T-helper 2 cell treated with Interferon-gamma antibody and Interleukin-4, amounts not matched to agents 5 μg/mL and 100 μg/mL, for 36 hours (primary cell): Measurements from ENCODE around the gene DLGAP4.

Experiments
- DNase-seq: peaks from one replicate; pipeline ENCODE4 v3.0.0; 2021; ENCODE audit warnings: low spot score
- H3K27ac Mint-ChIP-seq: one replicate; pipeline ENCODE4 v1.8.0; 2021; ENCODE audit warnings: mild to moderate bottlenecking, mixed read lengths
- H3K27me3 Mint-ChIP-seq: one replicate; pipeline ENCODE4 v1.8.0; 2021; ENCODE audit warnings: low read depth, mixed read lengths
- H3K36me3 Mint-ChIP-seq: one replicate; pipeline ENCODE4 v1.8.0; 2021; ENCODE audit warnings: low read depth, mixed read lengths
- H3K4me1 Mint-ChIP-seq: one replicate; pipeline ENCODE4 v1.8.0; 2021; ENCODE audit warnings: low read depth, mixed read lengths
- H3K4me3 Mint-ChIP-seq: one replicate; pipeline ENCODE4 v1.8.0; 2022; ENCODE audit warnings: mild to moderate bottlenecking, moderate library complexity, mixed read lengths
- H3K9me3 Mint-ChIP-seq: one replicate; pipeline ENCODE4 v1.8.0; 2021; ENCODE audit warnings: mixed read lengths

The DLGAP4 gene

DNA sequence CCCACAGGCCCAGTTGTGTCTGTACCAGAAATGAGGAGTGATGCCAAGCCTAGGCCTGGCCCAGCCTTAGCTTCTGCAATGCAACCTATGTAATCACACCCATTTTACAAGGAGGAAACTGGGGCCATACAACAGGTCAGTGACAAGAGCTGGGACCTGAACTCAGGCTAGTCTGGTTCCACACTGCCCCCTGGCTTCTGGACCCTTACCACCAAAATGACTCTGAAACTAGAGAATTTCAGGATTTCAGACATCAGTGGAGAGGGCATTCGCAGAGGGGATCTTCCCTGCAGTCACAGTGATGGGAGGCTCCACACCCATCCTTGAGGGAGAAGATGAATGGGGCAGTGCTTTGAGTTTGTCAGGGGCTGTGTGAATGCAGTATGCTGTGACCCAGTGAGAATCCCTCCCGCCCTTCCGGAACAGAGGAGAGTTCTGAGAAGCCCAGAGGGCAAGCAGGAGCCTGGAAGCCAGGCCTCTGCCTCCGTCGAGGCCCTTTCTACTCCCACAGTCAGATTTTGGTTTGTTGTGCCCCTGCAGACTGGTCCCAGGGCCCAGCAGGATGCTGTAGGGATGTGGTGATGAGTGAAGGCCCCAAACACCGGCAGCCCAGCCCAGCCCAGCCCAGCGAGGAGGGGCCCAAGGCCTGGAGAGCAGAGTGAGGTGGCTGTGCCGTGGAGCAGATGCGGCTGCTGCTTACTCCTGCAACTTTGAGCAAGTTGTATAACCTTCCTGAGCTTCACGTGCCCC, 187.1 kb downstream of the DLGAP4 start:
- no peaks in the 10 kb centered on the region for H3K9me3 Mint-ChIP-seq
- peaks cover 22% of the 10 kb centered on the region for H3K4me1 Mint-ChIP-seq
- H3K4me3 Mint-ChIP-seq = no peak overlapping the region
- peaks cover 4% of the 10 kb centered on the region for H3K36me3 Mint-ChIP-seq
- no peak for DNase-seq
- H3K27ac Mint-ChIP-seq = peak overlapping the region; percentile 90
- H3K27me3 Mint-ChIP-seq = no peaks in the 10 kb centered on the region

DNA sequence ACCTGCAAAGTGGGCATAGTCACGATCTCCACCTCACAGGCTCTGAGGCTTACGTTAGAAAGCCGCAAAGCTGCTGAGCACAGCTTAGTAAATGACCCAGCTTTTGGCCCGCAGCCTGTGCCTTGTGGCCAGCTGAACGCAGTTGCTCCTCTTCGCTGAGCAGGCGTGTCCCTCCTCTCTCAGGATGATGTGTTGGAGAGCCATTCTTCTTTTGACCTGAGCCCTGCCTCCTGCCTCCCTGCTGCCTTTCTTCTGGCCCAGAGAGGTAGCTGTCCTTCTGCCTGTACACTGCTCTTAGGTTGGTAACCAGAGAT, 187.6 kb downstream of the DLGAP4 start:
- DNase-seq = no peak
- no peaks in the 10 kb centered on the region for H3K27me3 Mint-ChIP-seq
- peaks cover 4% of the 10 kb centered on the region for H3K36me3 Mint-ChIP-seq
- H3K4me3 Mint-ChIP-seq = no peak overlapping the region
- peaks cover 22% of the 10 kb centered on the region for H3K4me1 Mint-ChIP-seq
- peak overlapping the region; percentile 60 for H3K27ac Mint-ChIP-seq
- no peaks in the 10 kb centered on the region for H3K9me3 Mint-ChIP-seq

DNA sequence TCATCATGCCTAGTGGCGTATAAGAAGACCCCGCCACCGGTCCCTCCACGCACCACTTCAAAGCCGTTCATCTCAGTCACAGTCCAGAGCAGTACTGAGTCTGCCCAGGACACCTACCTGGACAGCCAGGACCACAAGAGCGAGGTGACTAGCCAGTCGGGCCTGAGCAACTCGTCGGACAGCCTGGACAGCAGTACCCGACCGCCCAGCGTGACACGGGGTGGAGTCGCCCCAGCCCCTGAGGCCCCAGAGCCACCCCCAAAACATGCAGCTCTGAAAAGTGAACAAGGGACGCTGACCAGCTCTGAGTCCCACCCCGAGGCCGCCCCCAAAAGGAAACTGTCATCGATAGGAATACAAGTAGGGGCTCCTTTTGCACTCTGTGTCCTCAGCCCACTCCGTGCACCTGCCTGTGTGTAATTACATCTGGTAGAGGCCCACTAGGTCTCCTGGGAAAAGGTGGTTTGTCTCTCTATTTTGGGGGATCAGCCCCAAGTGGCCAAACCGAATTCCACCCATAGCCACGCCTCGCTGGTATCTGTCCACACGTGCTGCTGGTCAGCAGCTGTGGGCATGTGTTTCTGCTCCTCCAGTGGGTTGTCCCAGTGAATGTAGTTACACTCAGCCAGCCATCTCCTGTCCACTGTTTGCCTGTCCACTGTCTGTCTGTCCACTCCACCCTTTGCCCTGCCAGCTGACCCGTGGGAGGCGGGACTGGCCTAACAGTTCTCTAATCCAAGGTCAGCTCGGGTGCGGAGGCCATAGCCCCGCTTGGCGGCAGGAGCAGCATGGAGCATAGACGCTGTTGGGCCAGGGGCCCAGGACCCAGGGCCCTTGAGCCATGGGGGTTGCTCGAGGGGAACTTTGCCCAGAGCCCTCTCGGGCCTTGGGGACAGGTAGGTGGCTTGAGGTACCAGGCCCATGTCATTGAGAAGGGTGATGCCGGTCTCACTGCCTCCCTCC, 190.8 kb downstream of the DLGAP4 start:
- Mint-ChIP-seq H3K9me3 (no peaks in the 10 kb centered on the region), H3K27ac (no peak overlapping the region), H3K36me3 (peaks cover 9% of the 10 kb centered on the region)

DNA sequence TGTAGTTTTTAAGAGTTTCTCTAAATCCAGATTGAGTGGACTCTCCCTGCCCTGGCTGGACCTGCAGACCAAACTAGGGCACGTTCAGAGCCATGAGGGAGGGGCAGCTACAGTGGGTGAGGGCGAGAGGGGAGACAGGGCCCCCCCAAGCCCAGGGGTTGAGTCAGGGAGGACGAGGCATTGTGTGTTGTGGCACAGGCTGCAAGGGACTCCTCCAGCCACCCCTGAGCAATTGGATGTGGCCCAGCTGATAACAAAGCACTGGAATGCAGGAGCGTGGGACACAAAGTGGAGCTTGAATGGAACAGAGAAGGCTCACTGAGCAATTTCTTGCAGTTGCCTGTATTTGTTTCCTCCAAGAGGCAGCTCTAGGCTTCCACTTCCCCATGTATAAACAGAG, 191.7 kb downstream of the DLGAP4 start:
- DNase-seq = no peak
- Mint-ChIP-seq H3K4me1 (peaks cover 2% of the 10 kb centered on the region), H3K9me3 (no peaks in the 10 kb centered on the region), H3K27ac (no peak overlapping the region), H3K4me3 (no peak overlapping the region), H3K36me3 (peaks cover 9% of the 10 kb centered on the region), H3K27me3 (no peaks in the 10 kb centered on the region)

More for the DNA sequence above, 190.8 kb downstream of the DLGAP4 start:
- no peaks in the 10 kb centered on the region for H3K27me3 Mint-ChIP-seq
- DNase-seq = no peak
- no peak overlapping the region for H3K4me3 Mint-ChIP-seq
- H3K4me1 Mint-ChIP-seq = peaks cover 9% of the 10 kb centered on the region

DNA sequence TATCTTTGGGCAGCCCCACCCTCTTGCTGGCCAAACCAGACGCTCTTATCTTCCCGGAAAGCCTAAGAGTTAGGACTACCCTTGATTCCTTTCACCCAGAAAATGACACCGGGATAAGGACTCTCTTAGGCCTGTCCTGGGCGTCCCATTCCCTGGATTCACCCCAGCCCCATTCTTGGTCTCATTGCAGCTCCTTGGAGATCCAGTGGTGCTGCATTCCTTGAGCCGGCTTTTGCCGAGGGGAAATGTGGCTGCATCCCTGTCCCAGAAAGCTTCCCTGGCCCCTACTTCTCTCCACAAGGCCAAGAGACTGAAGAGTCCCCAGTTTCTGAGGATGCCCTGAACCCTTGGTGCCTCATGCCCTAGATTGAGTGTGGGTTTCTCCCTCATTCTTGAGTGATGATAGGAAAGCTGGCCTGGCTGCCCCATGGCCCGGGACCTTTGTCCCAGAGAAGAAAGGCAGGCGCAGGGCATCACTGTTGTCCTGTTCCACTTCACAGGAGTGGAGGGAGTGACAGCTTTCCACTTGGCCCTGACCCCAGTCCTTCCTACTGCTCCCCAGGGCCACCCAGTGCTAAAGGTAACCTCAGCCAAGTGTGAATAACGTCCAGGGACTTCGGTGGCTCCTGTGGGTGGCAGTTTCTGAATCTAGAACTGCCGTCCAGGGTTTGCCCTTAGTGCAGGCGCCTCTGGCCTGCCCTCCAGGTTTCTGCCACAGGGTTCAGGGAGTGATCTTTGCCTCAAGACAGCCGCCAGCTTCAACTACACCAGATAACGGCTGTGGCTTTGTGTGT, 192.4 kb downstream of the DLGAP4 start:
- H3K27ac Mint-ChIP-seq = no peak overlapping the region
- H3K27me3 Mint-ChIP-seq = no peaks in the 10 kb centered on the region
- no peak overlapping the region for H3K4me3 Mint-ChIP-seq
- no peaks in the 10 kb centered on the region for H3K4me1 Mint-ChIP-seq
- peaks cover 9% of the 10 kb centered on the region for H3K36me3 Mint-ChIP-seq
- DNase-seq = no peak
- H3K9me3 Mint-ChIP-seq = no peaks in the 10 kb centered on the region

DNA sequence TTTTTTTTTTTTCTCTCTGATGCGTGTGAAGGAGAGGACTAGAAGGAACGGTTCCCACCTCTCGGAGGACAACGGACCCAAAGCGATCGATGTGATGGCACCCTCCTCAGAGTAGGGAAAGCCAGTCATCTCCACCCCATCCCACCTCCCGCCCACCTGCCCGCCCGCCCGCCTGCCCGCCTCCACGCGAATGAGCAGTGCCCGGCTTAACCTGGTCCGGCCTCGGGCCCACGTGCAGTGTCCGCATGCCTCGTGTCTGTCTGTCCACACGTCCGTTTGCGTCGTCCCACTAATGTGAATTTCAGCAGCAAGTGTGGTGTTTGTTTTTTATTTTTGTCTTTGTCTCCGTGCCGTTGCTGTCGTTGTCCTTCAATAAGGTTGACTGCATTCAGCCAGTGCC, 193.1 kb downstream of the DLGAP4 start:
- H3K4me3 Mint-ChIP-seq = no peak overlapping the region
- no peak overlapping the region for H3K27ac Mint-ChIP-seq
- no peak for DNase-seq
- no peaks in the 10 kb centered on the region for H3K4me1 Mint-ChIP-seq
- H3K9me3 Mint-ChIP-seq = no peaks in the 10 kb centered on the region
- H3K27me3 Mint-ChIP-seq = no peaks in the 10 kb centered on the region
- peaks cover 9% of the 10 kb centered on the region for H3K36me3 Mint-ChIP-seq

DNA sequence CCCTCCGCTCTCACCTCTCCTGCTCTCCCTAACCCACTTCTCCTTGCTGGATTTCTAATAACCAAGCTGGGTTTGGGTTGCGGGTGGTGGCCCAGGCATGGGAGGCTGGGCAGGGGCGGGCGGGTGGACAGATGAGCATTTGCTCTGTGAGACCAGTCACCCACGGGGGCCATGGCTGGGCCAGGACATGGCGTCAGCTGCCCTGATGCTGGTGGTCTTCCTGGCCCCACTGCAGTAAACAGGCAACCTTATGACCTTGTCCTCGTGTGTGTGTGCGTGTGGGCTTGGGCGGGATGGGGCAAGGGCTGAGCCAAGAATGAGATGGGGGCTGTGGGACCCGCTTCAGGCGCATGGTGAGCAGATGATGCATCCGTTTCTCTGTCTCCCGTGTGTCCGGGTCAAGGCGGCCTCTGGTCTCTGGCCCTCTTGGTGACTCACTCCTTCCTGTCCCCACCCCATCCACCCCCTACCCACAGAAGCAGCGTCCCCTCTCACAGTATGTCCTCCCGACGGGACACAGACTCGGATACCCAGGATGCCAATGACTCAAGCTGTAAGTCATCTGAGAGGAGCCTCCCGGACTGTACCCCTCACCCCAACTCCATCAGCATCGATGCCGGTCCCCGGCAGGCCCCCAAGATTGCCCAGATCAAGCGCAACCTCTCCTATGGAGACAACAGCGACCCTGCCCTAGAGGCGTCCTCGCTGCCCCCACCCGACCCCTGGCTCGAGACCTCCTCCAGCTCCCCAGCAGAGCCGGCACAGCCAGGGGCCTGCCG, 193.8 kb downstream of the DLGAP4 start:
- H3K27me3 Mint-ChIP-seq = no peaks in the 10 kb centered on the region
- H3K4me3 Mint-ChIP-seq = no peak overlapping the region
- no peak for DNase-seq
- no peaks in the 10 kb centered on the region for H3K9me3 Mint-ChIP-seq
- no peaks in the 10 kb centered on the region for H3K4me1 Mint-ChIP-seq
- no peak overlapping the region for H3K27ac Mint-ChIP-seq
- peaks cover 9% of the 10 kb centered on the region for H3K36me3 Mint-ChIP-seq

DNA sequence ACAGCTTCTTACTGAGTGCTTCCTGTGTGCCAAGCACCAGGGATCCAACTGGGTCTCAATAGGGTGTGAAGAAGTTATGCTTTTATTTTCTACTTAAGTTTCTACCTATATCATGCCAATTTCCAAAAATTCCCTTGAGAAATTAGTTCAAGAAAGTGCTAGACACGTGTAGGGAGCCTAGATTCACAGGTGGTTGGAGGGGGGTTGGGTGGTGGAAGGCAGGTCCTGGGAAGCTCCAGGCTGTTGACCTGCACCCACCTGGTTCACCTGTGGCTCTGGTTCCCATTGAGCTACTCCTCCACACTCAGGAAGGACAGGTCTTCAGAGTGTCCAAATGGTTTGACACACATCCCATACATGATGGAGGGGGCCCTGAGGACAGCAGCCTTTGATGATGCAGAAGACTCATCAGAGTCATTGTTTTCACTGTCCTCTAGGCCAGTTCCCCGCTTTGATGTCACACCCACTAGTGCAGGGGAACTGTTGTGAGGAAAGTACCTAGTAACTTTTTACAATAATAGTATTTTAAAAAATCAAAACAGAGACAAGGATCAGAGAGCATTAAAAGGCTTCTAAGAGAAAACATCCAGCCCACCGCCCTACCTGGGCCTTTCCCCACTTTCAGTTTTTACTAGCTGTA, 195.3 kb downstream of the DLGAP4 start:
- peaks cover 2% of the 10 kb centered on the region for H3K4me1 Mint-ChIP-seq
- peaks cover 9% of the 10 kb centered on the region for H3K36me3 Mint-ChIP-seq
- no peak for DNase-seq
- H3K27ac Mint-ChIP-seq = no peak overlapping the region
- no peak overlapping the region for H3K4me3 Mint-ChIP-seq
- no peaks in the 10 kb centered on the region for H3K9me3 Mint-ChIP-seq
- H3K27me3 Mint-ChIP-seq = no peaks in the 10 kb centered on the region

DNA sequence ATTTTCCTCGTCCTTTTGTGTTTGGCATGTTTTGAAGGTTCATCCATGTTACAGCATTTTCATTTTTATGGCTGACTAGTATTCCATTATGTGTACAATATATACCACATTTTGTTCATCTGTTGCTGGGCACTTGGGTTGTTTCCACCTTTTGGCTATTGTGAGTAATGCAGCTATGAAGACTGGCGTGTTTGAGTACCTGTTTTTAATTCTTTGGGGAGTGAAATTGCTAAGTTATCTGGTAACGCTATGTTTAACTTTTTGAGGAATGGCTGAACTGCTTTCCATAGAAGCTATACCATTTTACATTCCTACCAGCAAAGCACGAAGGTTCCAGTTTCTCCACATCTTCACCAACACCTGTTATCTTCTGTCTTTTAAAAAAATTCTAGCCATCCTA, 198.2 kb downstream of the DLGAP4 start:
- H3K36me3 Mint-ChIP-seq = peaks cover 8% of the 10 kb centered on the region
- DNase-seq = no peak
- H3K4me3 Mint-ChIP-seq = no peak overlapping the region
- H3K27me3 Mint-ChIP-seq = no peaks in the 10 kb centered on the region
- peaks cover 2% of the 10 kb centered on the region for H3K4me1 Mint-ChIP-seq
- no peak overlapping the region for H3K27ac Mint-ChIP-seq
- H3K9me3 Mint-ChIP-seq = no peaks in the 10 kb centered on the region

DNA sequence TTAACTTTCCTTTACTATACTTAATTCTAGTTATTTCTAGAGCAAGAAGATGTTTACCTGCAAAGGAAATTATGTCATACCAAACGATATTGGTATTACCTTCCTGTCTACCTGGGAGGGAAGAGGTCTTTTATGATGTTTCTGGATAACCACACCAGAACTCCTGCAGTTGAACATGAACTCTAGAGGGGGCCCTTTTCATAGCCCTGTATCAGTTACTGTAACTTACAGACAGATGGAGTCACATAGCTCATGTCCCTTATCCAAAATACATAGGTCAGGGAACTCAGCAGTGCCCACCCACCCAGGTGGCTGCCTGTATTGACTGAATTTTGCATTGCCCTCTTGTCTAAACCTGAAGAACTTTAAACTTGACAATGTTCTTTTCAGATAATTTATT, 200.1 kb downstream of the DLGAP4 start:
- Mint-ChIP-seq H3K27me3 (no peaks in the 10 kb centered on the region), H3K36me3 (peaks cover 5% of the 10 kb centered on the region), H3K4me1 (peaks cover 2% of the 10 kb centered on the region), H3K9me3 (no peaks in the 10 kb centered on the region), H3K4me3 (no peak overlapping the region), H3K27ac (no peak overlapping the region)
- DNase-seq = no peak

DNA sequence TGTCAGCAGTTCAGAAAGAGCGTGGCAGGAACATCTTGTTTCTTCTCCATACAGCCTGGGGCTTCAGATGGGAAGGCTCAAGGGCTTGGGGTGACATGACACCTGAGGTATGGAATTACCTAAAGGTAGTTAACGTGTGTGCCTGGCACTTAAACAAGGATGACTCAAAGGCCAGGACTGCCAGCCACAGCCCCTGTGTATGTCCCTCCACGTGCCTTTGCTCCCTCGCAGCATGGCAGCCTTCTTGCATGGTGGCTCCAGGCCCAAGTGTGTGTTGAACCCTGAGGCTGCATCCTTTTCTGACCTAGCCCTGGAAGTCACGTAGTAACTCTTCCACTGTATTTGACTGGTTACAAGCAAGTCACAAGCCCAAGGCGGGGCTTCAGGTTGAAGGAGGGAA, 201.6 kb downstream of the DLGAP4 start:
- Mint-ChIP-seq H3K4me3 (no peak overlapping the region), H3K27ac (peak overlapping the region; percentile 15), H3K4me1 (peaks cover 2% of the 10 kb centered on the region), H3K27me3 (no peaks in the 10 kb centered on the region), H3K9me3 (no peaks in the 10 kb centered on the region), H3K36me3 (peaks cover 5% of the 10 kb centered on the region)
- DNase-seq = no peak

DNA sequence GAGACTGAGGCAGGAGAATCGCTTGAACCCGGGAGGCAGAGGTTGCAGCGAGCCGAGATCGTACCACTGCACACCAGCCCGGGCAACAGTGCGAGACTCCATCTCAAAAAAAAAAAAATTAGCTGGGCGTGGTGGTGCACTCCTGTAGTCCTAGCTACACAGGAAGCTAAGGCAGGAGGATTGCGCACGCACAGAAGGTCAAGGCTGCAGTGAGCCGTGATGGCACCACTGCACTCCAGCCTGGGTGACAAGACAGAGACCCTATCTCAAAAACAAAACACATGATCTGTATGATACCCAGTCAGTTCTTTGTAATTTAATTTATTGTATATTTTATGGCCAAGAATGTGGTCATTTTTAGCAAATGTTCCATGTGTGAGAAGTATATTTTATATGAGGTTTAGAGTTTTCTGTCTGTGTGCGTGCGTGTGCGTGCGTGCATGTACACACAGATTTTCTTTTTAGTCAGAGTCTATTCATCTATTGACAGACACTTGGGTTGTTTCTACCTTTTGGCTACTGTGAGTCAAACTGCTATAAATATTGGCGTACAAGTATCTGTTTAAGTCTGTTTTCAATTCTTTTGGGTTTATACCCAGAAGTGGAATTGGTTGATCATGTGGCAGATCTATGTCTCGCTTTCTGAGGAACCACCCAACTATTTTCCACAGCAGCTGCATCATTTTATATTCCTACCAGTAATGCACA, 213.0 kb downstream of the DLGAP4 start:
- Mint-ChIP-seq H3K27me3 (no peaks in the 10 kb centered on the region), H3K9me3 (no peaks in the 10 kb centered on the region), H3K4me3 (no peak overlapping the region), H3K4me1 (peaks cover 17% of the 10 kb centered on the region), H3K27ac (peak overlapping the region; percentile 22), H3K36me3 (peaks cover 7% of the 10 kb centered on the region)
- peak; percentile 44 for DNase-seq
